NT2/D1 (cell line): ENCODE results near the gene PRMT1.

Experiments used
- SUZ12 ChIP-seq: IDR thresholded peaks from 2 replicates; pipeline ENCODE4 v1.6.1; 2011; ENCODE audit not compliant: insufficient read length, insufficient read depth; ENCODE audit errors: extremely low read depth
- YY1 ChIP-seq: IDR thresholded peaks from 2 replicates; pipeline ENCODE4 v1.6.1; 2011; ENCODE audit not compliant: insufficient read length, insufficient read depth

- TF ChIP-seq YY1 (no peak), SUZ12 (no peak)
These were observed 3.6 kb downstream of the PRMT1 start for GRCh38 chr19:49680421-49681351.
